Peyer's patch (tissue), 4 donors: ENCODE data around the gene CENPO.

Experiments
- CTCF ChIP-seq, 6 experiments: fragments of 450-650 bp in 4 of 6; fragments of 200-600 bp in 2 of 6; sonication (generic) in 1 of 6; IDR thresholded peaks; one replicate each; pipeline ENCODE4 v1.5.1; 2017 to 2019; ENCODE audit warnings: antibody characterized with exemption in 6 of 6, mild to moderate bottlenecking in 3 of 6, moderate library complexity in 1 of 6
- POLR2A ChIP-seq, 2 donors: fragments of 450-650 bp; IDR thresholded peaks; one replicate each; pipeline ENCODE4 v1.5.1; 2017; ENCODE audit warnings: antibody characterized with exemption in 2 of 2, mild to moderate bottlenecking in 2 of 2, moderate library complexity in 2 of 2

- no peak for TF ChIP-seq CTCF (IDR thresholded peaks at IDR 0.05)
- TF ChIP-seq POLR2A (IDR thresholded peaks at IDR 0.05): no peak
Observed at GRCh38 chr2:24836706-24837105, 43.5 kb downstream of the CENPO start.
